ENCODE data around the gene PRCC. TPM values are rescaled to one million over a fixed set of nuclear protein-coding genes. Genes with fewer than 3 reads are reported as not detected.
A peak's percentile ranks its signal among the peaks of the same experiment; 100 is the strongest.

PRCC gene
- total and polyA plus RNA-seq, 10 donors: 39.1 to 64.6 (median 55.7) TPM

DNA sequence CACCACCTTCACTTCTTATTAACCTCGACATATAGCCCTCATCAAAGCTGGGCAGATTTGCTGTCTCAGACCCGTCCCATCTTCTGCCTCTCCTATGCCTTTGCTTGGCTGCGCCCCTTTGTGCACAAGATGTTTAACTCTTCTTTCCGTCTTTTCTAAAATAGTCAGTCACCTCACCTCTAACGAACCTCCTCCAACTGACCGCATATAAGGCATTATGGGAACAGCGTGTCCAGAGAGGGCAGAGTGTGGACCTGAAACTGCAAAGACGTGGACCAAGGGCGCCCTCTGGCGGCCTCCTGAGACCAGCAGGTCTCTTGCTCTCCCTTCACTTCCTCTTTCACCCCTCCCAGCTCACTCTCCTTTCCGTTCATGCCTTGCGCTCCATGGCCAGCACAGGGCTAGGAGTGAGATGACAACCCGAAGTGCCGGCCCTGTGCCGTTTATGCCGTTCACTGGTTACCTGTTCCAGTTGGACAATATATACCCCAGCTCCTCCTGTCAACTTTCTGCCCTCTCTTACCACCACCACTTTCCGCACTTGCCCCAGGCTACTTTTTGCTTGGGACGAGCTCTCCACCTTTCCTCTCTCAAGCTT lies 41.6 kb upstream of the PRCC start:
- Histone ChIP-seq H3K27me3 (replicated peaks in 1 of 7) (no peaks in the 10 kb centered on the region), H3K4me1 (peaks cover 36 to 79% (median 54%) of the 10 kb centered on the region in 6 donors), H3K9me3 (no peaks in the 10 kb centered on the region), H3K36me3 (peaks cover 0 to 59% (median 39%) of the 10 kb centered on the region in 6 donors), H3K27ac (peak overlapping the region in 5 of 8 donors; percentile 23 to 99 (median 61)), H3K4me3 (peak overlapping the region; percentile 6 to 90 (median 72))
- TF ChIP-seq POLR2A (IDR thresholded peaks at IDR 0.05) (no peak), POLR2AphosphoS5 (IDR thresholded peaks at IDR 0.05) (peak; percentile 33 to 65 (median 58)), CTCF (IDR thresholded peaks at IDR 0.05 in 8 of 11, conservative IDR thresholded peaks at IDR 0.05 in 3 of 11) (peak; percentile 84 to 98 (median 96))
- intact Hi-C loops (cut with DNase I; ENCODE audit: low total_unique reads): loop anchor here (2.0 to 10.0 kb wide), 2 partner anchors 37 to 159 kb away; no protein-coding TSS in a partner anchor
- peak; percentile 95 for DNase-seq
- WGBS, 5 donors: 12 to 17% (median 14%) methylated on average over 18 of the region's 18 CpGs

GRCh38 chr1:156726549-156727226 lies 40.6 kb upstream of the PRCC start:
- WGBS, 5 donors: 47 to 65% (median 54%) methylated on average over 14 to 15 of the region's 15 CpGs
- Histone ChIP-seq H3K4me3 (peak overlapping the region in 7 of 8 donors; percentile 3 to 90 (median 78)), H3K27ac (peak overlapping the region in 4 of 8 donors; percentile 44 to 99 (median 80)), H3K27me3 (replicated peaks in 1 of 7) (no peaks in the 10 kb centered on the region), H3K36me3 (peaks cover 0 to 52% (median 29%) of the 10 kb centered on the region in 6 donors), H3K4me1 (peaks cover 36 to 79% (median 54%) of the 10 kb centered on the region in 6 donors), H3K9me3 (no peaks in the 10 kb centered on the region)
- peak in 9 of 11 experiments; percentile 22 to 56 (median 41) for TF ChIP-seq CTCF (IDR thresholded peaks at IDR 0.05 in 8 of 11, conservative IDR thresholded peaks at IDR 0.05 in 3 of 11)
- no peak for TF ChIP-seq POLR2A (IDR thresholded peaks at IDR 0.05)
- TF ChIP-seq POLR2AphosphoS5 (IDR thresholded peaks at IDR 0.05): no peak
- no peak for DNase-seq
- intact Hi-C loops (cut with DNase I; ENCODE audit: low total_unique reads): loop anchor here (2.0 to 10.0 kb wide), 2 partner anchors 38 to 158 kb away; no protein-coding TSS in a partner anchor

DNA sequence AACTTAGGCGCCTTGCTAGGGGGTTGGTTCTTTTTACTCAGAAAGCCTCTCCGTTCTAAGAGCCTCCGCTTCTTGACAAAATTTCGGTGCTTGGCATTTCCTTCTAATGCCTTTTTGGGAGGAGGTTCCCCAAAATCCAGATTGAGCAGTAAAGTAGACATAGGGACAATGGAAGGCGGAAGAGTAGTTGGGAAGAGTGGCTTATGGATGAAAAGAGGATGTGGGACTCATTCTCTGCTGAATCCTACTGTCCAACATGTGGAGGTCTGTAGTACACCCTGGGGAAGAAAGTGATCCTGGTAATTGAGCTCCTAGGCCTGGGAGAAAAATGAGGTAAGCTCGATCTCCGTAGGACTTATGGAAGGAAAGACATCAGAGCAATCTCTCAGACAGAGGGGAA lies 39.8 kb upstream of the PRCC start:
- WGBS, 5 donors: 35 to 42% (median 40%) methylated on average over 7 of the region's 7 CpGs

More for the DNA sequence above, 39.8 kb upstream of the PRCC start:
- TF ChIP-seq CTCF (IDR thresholded peaks at IDR 0.05 in 8 of 11, conservative IDR thresholded peaks at IDR 0.05 in 3 of 11) (no peak), POLR2AphosphoS5 (IDR thresholded peaks at IDR 0.05) (no peak), POLR2A (IDR thresholded peaks at IDR 0.05) (no peak)
- Histone ChIP-seq H3K27me3 (replicated peaks in 1 of 7) (no peaks in the 10 kb centered on the region), H3K4me3 (peak overlapping the region; percentile 59 to 90 (median 78)), H3K4me1 (peaks cover 36 to 76% (median 54%) of the 10 kb centered on the region in 6 donors), H3K27ac (peak overlapping the region; percentile 96 to 99 (median 98)), H3K9me3 (no peaks in the 10 kb centered on the region), H3K36me3 (peaks cover 0 to 52% (median 26%) of the 10 kb centered on the region in 6 donors)
- no peak for DNase-seq
- intact Hi-C loops (cut with DNase I; ENCODE audit: low total_unique reads): loop anchor here (2.0 to 10.0 kb wide), 2 partner anchors 39 to 157 kb away; no protein-coding TSS in a partner anchor

Data from spleen (tissue), 11 donors.